Measurements from ENCODE around the gene ATP1B1.

The ATP1B1 gene

GRCh38 chr1:169106095-169106920, at the start of gene ATP1B1:
TSS of gene ATP1B1 (plus strand) at chr1:169106690. CDS start at chr1:169106830, 140 bp downstream.
- no peak for FAIRE-seq

DNA sequence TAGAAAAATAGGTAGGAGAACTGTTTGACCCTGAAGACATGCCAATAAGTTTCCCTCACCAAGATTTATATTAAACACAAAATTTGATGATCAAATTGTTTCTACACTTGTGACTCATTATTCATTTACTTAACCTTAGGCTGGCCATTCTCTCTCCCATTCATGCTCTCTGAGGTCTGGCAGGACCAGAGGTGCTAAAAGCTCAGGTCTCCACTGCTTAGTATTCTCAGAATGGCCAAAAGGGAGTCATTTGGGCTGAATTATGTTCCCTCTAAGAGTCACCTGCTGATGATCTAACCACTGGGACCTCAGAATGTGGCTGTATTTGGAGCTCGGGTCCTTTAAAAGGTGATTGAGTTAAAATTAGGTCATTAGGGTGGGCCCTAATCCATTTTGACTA, 47.1 kb upstream of the ATP1B1 start:
- no peak for FAIRE-seq

GRCh38 chr1:169060043-169060722, 46.3 kb upstream of the ATP1B1 start:
- no peak for FAIRE-seq

- FAIRE-seq = no peak
Measured at GRCh38 chr1:169060919-169061639, 45.4 kb upstream of the ATP1B1 start.

GRCh38 chr1:169062152-169062551, 44.3 kb upstream of the ATP1B1 start:
- FAIRE-seq = no peak

DNA sequence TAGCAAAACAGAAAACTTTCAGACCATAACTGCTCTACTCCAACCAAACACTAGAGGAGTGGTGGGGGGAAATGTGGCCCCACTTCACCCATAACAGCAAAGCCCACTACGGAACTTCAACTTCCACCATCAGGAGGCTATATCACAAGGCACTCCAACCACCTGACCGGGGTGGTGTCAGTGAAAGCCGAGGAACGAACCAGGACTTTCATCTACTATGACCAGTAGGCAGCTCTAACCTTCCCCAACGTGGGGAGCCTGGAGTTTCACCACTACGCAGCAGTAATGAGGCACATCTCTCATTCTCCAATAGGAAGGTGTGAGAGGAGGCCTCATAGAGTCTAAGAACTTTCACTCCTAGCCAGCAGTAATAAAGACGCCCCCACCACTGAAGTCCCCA, 42.4 kb upstream of the ATP1B1 start:
- FAIRE-seq = no peak

DNA sequence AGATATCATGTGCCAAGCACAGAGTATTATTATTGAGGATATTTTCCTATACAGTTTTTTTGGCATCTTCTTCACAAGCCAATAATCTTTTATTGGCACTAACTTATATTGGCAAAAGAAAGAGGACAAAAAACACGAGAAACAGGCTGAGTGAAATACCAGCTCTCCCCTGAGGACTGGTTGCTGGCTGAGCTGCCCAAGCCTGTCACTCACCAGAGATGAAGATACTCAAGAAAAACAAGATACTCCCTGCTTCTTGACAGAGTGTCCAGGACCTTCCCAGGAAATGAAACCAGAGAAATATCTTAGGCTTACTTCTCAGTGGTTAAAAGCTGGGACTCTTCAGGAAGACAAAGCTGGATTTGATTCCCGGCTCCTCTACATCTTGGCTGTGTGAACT, 35.9 kb upstream of the ATP1B1 start:
- no peak for FAIRE-seq

GRCh38 chr1:169070958-169071357, 35.5 kb upstream of the ATP1B1 start:
- FAIRE-seq = no peak

GRCh38 chr1:169072945-169073725, 33.4 kb upstream of the ATP1B1 start:
- no peak for FAIRE-seq

GRCh38 chr1:169078163-169078883, 28.2 kb upstream of the ATP1B1 start:
- no peak for FAIRE-seq

GRCh38 chr1:169081503-169082123, 24.9 kb upstream of the ATP1B1 start:
- FAIRE-seq = no peak

DNA sequence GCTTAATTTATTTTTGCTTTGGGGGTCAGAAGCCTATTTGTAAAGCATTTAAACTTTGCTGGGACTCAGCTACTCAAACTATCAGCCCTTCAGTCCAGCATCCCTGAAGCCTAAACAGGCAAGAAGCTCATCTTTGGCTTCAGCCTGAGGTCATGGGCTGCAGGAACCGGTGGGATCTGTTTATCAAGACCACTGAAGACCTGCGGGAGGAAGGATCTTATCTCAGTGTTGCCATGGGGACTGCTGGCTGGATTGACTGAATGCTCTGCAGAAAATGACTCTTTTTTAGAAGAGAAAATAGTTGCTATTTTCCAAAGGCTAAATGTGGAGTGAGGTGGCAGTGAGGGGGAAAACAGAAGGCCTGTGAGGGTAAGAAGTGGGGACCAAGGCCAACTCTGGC, 20.6 kb upstream of the ATP1B1 start:
- FAIRE-seq = no peak

GRCh38 chr1:169086603-169087455, 19.7 kb upstream of the ATP1B1 start:
- FAIRE-seq = no peak

- no peak for FAIRE-seq
Measured at GRCh38 chr1:169087876-169088275, 18.6 kb upstream of the ATP1B1 start.

GRCh38 chr1:169089776-169090175, 16.7 kb upstream of the ATP1B1 start:
- no peak for FAIRE-seq

DNA sequence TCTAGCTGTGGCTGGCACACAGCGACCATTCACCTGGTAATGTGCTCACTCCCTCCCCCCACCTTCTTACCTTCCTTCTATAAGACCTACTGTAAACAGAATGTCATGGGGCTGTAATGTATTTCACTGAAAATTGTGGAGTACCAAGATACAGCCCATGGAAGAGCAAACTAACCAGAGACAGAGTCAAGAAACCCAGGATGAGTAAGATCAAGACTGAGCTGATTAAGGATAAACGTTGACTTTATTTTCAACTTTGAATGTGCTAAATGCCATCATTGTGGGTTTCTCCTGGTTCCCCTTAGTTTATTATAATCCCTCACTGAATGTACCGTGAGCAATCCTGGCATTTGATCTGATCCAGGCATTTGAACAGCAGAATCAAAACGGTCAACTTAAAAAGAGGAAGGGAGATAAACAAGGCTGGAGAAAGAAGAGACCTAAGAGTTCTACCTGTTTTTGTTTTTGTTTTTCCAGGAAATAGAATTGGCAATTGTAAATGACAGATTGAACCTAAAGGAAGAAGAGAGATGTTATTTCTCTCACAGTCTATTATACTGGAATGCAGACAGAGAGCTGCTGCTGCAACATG, 16.1 kb upstream of the ATP1B1 start:
- no peak for FAIRE-seq

DNA sequence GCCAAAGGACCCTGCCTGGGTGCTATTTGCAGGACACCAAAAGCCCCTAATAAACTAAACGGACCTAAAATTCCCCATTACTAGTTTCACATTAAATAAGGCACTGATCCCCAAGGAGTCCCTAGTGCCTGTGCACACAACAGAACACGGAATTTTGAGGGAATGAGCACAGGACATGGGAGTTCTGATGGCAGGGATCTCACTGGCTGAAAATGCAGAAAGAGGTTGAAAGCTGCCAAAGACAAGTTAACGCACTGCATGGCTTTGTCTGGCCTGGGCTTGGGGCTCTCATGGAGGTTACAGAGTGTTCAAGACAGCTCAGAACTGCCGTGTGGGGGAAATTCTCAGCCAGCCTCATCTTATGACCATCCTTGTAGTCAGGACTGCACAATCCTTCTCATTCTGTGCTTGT, 15.6 kb upstream of the ATP1B1 start:
- no peak for FAIRE-seq

GRCh38 chr1:169091480-169091941, 15.0 kb upstream of the ATP1B1 start:
- no peak for FAIRE-seq

DNA sequence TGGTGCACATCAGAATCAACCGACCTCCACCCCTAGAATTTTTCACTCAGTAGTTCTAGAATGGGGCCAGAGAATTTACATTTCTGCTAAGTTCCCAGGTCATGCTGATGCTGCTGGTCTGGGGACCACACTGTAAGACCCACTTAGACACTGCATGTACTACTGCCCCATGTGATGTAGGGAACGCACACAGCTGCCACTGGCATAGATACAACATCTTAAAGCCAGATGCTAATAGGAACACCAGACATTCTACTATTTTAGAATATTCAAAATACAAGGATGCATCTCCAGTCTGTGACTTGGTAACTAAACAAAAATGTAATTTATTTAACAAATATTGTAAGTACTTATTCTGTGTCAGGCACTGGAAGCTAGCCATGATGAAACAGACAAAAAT, 14.1 kb upstream of the ATP1B1 start:
- no peak for FAIRE-seq
